Sigmoid colon (tissue), 4 donors: ENCODE data around the gene TMEM198.

Experiments used
- POLR2A ChIP-seq, 2 donors: fragments of 450-650 bp; IDR thresholded peaks; one replicate each; pipeline ENCODE4 v1.6.1; 2016; ENCODE audit warnings: antibody characterized with exemption in 2 of 2, mild to moderate bottlenecking in 2 of 2, moderate library complexity in 2 of 2
- POLR2AphosphoS5 ChIP-seq, 4 donors: sonication (generic); formaldehyde crosslinking; IDR thresholded peaks; one replicate each; pipeline ENCODE4 v1.6.1; 2017; ENCODE audit warnings: antibody characterized with exemption in 4 of 4
- TF ChIP-seq, protein P1 (sequence below), 4 experiments: fragments of 450-650 bp in 3 of 4; fragments of 200-600 bp in 1 of 4; IDR thresholded peaks; one replicate each; pipeline ENCODE4 v1.5.1; 2016 to 2019; ENCODE audit warnings: antibody characterized with exemption in 4 of 4, mild to moderate bottlenecking in 3 of 4, moderate library complexity in 2 of 4

DNA sequence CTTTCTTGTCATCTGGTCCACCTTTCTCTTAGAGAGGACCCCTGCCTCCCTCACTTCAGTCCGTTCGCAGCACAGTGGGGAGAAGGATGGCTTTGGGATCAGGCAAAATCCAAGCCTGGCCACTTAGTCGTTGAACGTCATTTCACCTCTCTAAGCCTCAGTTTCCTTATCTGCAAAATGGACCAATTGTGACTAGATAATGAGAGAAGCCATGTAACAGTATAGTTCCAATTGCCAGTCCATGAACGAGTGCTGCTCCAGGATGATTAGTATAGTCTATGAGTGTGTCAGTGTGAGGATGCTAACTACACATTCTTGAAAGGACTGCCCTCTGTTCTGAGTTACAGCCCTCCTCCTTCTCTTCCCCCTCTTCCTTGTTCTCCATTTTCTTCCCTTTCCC, 29.3 kb downstream of the TMEM198 start:
- TF ChIP-seq, protein P1, sequence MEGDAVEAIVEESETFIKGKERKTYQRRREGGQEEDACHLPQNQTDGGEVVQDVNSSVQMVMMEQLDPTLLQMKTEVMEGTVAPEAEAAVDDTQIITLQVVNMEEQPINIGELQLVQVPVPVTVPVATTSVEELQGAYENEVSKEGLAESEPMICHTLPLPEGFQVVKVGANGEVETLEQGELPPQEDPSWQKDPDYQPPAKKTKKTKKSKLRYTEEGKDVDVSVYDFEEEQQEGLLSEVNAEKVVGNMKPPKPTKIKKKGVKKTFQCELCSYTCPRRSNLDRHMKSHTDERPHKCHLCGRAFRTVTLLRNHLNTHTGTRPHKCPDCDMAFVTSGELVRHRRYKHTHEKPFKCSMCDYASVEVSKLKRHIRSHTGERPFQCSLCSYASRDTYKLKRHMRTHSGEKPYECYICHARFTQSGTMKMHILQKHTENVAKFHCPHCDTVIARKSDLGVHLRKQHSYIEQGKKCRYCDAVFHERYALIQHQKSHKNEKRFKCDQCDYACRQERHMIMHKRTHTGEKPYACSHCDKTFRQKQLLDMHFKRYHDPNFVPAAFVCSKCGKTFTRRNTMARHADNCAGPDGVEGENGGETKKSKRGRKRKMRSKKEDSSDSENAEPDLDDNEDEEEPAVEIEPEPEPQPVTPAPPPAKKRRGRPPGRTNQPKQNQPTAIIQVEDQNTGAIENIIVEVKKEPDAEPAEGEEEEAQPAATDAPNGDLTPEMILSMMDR (IDR thresholded peaks at IDR 0.05): no peak
- TF ChIP-seq POLR2AphosphoS5 (IDR thresholded peaks at IDR 0.05): no peak
- no peak for TF ChIP-seq POLR2A (IDR thresholded peaks at IDR 0.05)
